Right lobe of liver (tissue), 4 donors: ENCODE measurements around the gene STAC3.

ENCODE experiments used
- POLR2A ChIP-seq: fragments of 450-650 bp; IDR thresholded peaks from one replicate; pipeline ENCODE4 v1.6.1; 2017; ENCODE audit warnings: antibody characterized with exemption, mild to moderate bottlenecking
- TF ChIP-seq, protein P1 (sequence below), 4 donors: fragments of 200-600 bp in 3 of 4; fragments of 450-650 bp in 1 of 4; IDR thresholded peaks; one replicate each; pipeline versions ENCODE4 v1.5.1 to v1.8.0; 2016 to 2022; ENCODE audit warnings: antibody characterized with exemption in 4 of 4, mild to moderate bottlenecking in 2 of 4
- donor health status: DM: no; HTN: no; CAD: no.
- donor health status: DM: no; HTN: no; CAD: no.
- donor health status: DM: no; HTN: yes; CAD: no.

DNA sequence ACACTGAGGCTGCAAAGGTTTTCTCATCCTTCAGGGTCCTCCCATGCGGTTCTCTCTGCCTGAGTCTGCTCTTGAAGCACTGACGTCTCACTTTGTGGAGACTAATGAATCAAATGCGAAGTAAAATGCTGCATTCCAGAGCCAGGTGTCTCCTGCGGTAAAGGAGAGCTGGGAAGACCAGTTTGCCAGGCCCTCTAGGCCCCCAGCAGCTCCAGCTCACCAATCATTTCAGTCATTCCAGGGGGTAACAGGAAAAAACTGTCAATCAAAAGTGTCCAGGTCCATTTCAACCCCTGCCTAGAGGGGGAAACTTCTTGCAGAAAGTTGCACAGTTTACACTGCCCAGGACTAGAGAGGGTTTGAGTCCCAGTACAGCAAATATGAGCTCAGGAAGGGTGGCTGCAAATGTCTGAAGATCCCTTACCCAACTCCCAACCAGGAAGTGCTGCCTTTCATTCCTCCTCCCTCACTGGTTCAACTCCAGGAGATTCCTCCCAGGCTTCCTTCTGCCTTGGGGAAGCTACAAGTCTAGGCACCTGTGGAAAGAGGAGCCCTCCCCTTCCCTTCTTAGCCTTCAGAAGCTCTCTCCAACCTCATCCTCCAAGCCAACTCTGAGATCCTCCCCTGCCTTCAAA, 37.1 kb downstream of the STAC3 start:
- TF ChIP-seq, protein P1, sequence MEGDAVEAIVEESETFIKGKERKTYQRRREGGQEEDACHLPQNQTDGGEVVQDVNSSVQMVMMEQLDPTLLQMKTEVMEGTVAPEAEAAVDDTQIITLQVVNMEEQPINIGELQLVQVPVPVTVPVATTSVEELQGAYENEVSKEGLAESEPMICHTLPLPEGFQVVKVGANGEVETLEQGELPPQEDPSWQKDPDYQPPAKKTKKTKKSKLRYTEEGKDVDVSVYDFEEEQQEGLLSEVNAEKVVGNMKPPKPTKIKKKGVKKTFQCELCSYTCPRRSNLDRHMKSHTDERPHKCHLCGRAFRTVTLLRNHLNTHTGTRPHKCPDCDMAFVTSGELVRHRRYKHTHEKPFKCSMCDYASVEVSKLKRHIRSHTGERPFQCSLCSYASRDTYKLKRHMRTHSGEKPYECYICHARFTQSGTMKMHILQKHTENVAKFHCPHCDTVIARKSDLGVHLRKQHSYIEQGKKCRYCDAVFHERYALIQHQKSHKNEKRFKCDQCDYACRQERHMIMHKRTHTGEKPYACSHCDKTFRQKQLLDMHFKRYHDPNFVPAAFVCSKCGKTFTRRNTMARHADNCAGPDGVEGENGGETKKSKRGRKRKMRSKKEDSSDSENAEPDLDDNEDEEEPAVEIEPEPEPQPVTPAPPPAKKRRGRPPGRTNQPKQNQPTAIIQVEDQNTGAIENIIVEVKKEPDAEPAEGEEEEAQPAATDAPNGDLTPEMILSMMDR (IDR thresholded peaks at IDR 0.05): no peak
- no peak for TF ChIP-seq POLR2A
